Measurements from ENCODE around the gene TGM6. TPM values are rescaled to one million over a fixed set of nuclear protein-coding genes. Genes with fewer than 3 reads are reported as not detected.
A peak's percentile ranks its signal among the peaks of the same experiment; 100 is the strongest.

The TGM6 gene
- total RNA-seq, 1 donor from 2014 or later: not detected

DNA sequence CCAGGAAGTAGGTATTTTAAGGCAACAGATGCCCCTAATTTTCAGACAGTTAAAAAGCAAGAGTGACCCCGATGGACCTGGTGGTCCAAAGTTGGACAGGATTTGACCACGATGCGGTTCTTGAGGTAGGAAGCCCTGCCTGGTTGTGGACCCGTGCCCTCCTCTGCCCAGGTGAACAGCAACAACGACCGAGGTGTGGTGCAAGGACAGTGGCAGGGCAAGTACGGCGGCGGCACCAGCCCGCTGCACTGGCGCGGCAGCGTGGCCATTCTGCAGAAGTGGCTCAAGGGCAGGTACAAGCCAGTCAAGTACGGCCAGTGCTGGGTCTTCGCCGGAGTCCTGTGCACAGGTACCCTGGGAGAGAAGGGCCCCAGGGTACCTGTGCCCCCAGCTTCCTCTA lies 18.7 kb downstream of the TGM6 start:
- peaks cover 7% of the 10 kb centered on the region for H3K27me3 Mint-ChIP-seq (ENCODE audit: unreplicated experiment)
- DNase-seq (ENCODE audit: low spot score): no peak
- no peaks in the 10 kb centered on the region for H3K36me3 Mint-ChIP-seq (ENCODE audit: low read depth, unreplicated experiment)
- H3K27ac Mint-ChIP-seq (ENCODE audit: unreplicated experiment): no peak overlapping the region
- no peaks in the 10 kb centered on the region for H3K4me1 Mint-ChIP-seq (ENCODE audit: unreplicated experiment)
- no peaks in the 10 kb centered on the region for H3K9me3 Mint-ChIP-seq (ENCODE audit: unreplicated experiment)
- TF ChIP-seq, protein P1, sequence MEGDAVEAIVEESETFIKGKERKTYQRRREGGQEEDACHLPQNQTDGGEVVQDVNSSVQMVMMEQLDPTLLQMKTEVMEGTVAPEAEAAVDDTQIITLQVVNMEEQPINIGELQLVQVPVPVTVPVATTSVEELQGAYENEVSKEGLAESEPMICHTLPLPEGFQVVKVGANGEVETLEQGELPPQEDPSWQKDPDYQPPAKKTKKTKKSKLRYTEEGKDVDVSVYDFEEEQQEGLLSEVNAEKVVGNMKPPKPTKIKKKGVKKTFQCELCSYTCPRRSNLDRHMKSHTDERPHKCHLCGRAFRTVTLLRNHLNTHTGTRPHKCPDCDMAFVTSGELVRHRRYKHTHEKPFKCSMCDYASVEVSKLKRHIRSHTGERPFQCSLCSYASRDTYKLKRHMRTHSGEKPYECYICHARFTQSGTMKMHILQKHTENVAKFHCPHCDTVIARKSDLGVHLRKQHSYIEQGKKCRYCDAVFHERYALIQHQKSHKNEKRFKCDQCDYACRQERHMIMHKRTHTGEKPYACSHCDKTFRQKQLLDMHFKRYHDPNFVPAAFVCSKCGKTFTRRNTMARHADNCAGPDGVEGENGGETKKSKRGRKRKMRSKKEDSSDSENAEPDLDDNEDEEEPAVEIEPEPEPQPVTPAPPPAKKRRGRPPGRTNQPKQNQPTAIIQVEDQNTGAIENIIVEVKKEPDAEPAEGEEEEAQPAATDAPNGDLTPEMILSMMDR (IDR thresholded peaks at IDR 0.05; ENCODE audit: unreplicated experiment): no peak
- no peak overlapping the region for H3K4me3 Mint-ChIP-seq (ENCODE audit: unreplicated experiment)

DNA sequence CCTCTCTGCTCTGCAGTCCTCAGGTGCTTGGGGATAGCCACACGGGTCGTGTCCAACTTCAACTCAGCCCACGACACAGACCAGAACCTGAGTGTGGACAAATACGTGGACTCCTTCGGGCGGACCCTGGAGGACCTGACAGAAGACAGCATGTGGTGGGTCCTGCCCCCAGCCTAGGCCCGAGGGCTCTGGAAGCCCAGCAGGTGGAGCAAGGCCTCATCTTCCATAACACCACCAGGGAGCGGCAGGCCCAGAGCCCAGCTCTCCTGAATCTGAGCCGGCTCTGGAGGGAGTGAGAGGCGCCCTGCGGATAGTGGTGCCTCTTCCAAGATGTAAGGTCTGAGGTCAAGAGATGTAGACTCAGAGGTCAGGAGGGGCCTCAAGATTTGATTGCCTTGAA lies 19.6 kb downstream of the TGM6 start:
- no peak for DNase-seq (ENCODE audit: low spot score)
- H3K36me3 Mint-ChIP-seq (ENCODE audit: low read depth, unreplicated experiment): no peaks in the 10 kb centered on the region
- H3K27ac Mint-ChIP-seq (ENCODE audit: unreplicated experiment): no peak overlapping the region
- H3K4me1 Mint-ChIP-seq (ENCODE audit: unreplicated experiment): no peaks in the 10 kb centered on the region
- no peaks in the 10 kb centered on the region for H3K9me3 Mint-ChIP-seq (ENCODE audit: unreplicated experiment)
- H3K4me3 Mint-ChIP-seq (ENCODE audit: unreplicated experiment): no peak overlapping the region
- TF ChIP-seq, protein P1 (IDR thresholded peaks at IDR 0.05; ENCODE audit: unreplicated experiment): no peak
- peaks cover 8% of the 10 kb centered on the region for H3K27me3 Mint-ChIP-seq (ENCODE audit: unreplicated experiment)

DNA sequence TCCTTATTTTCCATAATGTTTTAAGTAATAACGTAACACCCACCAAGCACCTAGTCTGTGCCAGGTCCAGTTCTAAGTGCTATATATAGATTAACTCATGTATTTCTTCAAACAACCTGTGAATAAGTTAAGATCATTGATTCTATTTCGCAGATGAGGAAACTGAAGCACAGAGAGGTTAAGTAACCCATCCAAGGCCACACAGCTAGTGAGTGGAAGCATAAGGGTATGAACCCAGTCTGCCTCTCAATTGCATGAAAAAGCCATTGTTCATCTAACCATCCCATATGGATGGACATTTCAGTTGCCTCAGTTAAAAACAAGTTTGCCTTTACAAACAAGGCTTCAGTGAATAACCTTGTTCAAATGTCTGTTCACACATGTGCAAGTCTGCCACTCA lies 20.8 kb downstream of the TGM6 start:
- Mint-ChIP-seq H3K27ac (ENCODE audit: unreplicated experiment) (no peak overlapping the region), H3K36me3 (ENCODE audit: low read depth, unreplicated experiment) (no peaks in the 10 kb centered on the region), H3K4me1 (ENCODE audit: unreplicated experiment) (no peaks in the 10 kb centered on the region), H3K4me3 (ENCODE audit: unreplicated experiment) (no peak overlapping the region), H3K9me3 (ENCODE audit: unreplicated experiment) (no peaks in the 10 kb centered on the region), H3K27me3 (ENCODE audit: unreplicated experiment) (peaks cover 9% of the 10 kb centered on the region)
- DNase-seq (ENCODE audit: low spot score): no peak
- TF ChIP-seq, protein P1 (IDR thresholded peaks at IDR 0.05; ENCODE audit: unreplicated experiment): no peak

DNA sequence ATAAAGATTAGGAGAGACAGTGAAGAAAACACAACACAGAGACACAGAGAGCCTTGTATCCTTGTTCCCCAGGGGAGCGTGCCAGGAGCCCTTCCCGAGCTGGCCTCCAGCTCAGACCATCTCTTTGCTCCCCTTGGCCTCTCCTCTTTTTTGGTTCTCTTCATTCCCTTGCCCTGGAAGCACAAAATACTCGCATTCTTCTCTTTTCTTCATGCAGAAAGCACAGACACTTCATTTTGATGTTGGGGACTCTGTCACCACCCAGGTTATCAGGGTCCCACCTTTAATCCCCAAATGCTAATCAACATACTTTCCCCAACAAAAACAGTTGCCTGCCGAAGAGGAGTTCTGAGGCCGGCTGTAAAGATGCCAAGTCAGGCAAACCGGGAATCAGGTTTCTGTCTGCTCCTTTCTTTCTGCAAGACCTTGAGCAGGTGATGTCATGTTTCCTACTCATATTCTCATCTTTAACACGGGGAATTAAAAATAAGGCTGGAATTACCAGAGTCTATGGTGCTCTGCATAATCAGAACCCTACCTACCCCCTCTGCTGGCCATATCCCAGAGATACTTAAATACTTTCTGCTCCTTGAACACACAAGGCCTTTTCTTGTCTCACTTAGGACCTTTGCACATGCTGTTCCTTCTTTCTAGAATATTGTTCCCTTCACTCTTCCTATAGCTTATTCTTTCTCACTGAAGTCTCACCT lies 21.7 kb downstream of the TGM6 start:
- H3K4me1 Mint-ChIP-seq (ENCODE audit: unreplicated experiment): no peaks in the 10 kb centered on the region
- H3K36me3 Mint-ChIP-seq (ENCODE audit: low read depth, unreplicated experiment): no peaks in the 10 kb centered on the region
- TF ChIP-seq, protein P1 (IDR thresholded peaks at IDR 0.05; ENCODE audit: unreplicated experiment): peak; percentile 27
- H3K9me3 Mint-ChIP-seq (ENCODE audit: unreplicated experiment): no peaks in the 10 kb centered on the region
- no peak for DNase-seq (ENCODE audit: low spot score)
- no peak overlapping the region for H3K4me3 Mint-ChIP-seq (ENCODE audit: unreplicated experiment)
- H3K27ac Mint-ChIP-seq (ENCODE audit: unreplicated experiment): no peak overlapping the region
- H3K27me3 Mint-ChIP-seq (ENCODE audit: unreplicated experiment): peaks cover 6% of the 10 kb centered on the region

DNA sequence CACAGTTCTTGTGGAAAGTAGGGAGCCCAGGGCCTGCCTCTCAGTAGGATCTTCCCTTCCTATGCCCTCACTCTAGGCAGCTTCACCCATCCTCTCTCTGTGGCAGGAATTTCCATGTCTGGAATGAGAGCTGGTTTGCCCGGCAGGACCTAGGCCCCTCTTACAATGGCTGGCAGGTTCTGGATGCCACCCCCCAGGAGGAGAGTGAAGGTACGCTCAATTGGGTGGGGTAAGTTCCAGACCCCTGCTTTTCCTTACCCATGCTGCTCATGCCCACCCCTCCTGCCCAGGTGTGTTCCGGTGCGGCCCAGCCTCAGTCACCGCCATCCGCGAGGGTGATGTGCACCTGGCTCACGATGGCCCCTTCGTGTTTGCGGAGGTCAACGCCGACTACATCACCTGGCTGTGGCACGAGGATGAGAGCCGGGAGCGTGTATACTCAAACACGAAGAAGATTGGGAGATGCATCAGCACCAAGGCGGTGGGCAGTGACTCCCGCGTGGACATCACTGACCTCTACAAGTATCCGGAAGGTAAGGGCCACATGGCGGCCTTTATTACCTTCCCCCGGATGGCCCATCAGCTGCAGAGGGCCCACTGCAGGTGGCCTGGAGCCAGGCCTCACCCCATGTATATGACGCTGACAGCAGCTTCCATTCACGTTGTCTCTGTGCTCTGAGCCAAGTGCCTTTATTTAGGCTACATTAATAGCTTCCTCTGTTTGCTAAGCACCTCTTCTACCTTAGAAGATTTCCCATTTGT lies 22.8 kb downstream of the TGM6 start:
- Mint-ChIP-seq H3K27ac (ENCODE audit: unreplicated experiment) (no peak overlapping the region), H3K27me3 (ENCODE audit: unreplicated experiment) (peaks cover 6% of the 10 kb centered on the region), H3K9me3 (ENCODE audit: unreplicated experiment) (no peaks in the 10 kb centered on the region), H3K4me3 (ENCODE audit: unreplicated experiment) (no peak overlapping the region), H3K36me3 (ENCODE audit: low read depth, unreplicated experiment) (no peaks in the 10 kb centered on the region), H3K4me1 (ENCODE audit: unreplicated experiment) (no peaks in the 10 kb centered on the region)
- DNase-seq (ENCODE audit: low spot score): no peak
- TF ChIP-seq, protein P1 (IDR thresholded peaks at IDR 0.05; ENCODE audit: unreplicated experiment): no peak

Measured in endothelial cell (in vitro differentiated cells).